AG10803 (cell line): ENCODE data around the gene COL20A1.

ENCODE experiments used
- DNase-seq: peaks from one replicate; pipeline ENCODE4 v3.0.0; 2010; ENCODE audit warnings: low read depth
- H3K4me3 ChIP-seq: 2 replicates; pipeline ENCODE4 v1.5.1; 2011; ENCODE audit warnings: mild to moderate bottlenecking, low read length, control low read depth
- CTCF ChIP-seq: conservative IDR thresholded peaks from 2 replicates; pipeline ENCODE4 v1.5.1; 2011; ENCODE audit warnings: mild to moderate bottlenecking, low read length, control low read depth, inconsistent platforms

COL20A1 gene

GRCh38 chr20:63355781-63356295 lies 62.9 kb downstream of the COL20A1 start:
- no peak overlapping the region for H3K4me3 ChIP-seq
- no peak for TF ChIP-seq CTCF
- DNase-seq, result no peak

GRCh38 chr20:63356511-63356910 lies 63.5 kb downstream of the COL20A1 start:
- DNase-seq, result no peak
- no peak overlapping the region for H3K4me3 ChIP-seq
- TF ChIP-seq CTCF, result no peak

- no peak for TF ChIP-seq CTCF
- no peak for DNase-seq
- H3K4me3 ChIP-seq, result no peak overlapping the region
These were observed 64.2 kb downstream of the COL20A1 start for GRCh38 chr20:63356931-63357879.

- no peak for DNase-seq
- TF ChIP-seq CTCF, result no peak
- H3K4me3 ChIP-seq, result no peak overlapping the region
These were observed 65.2 kb downstream of the COL20A1 start for GRCh38 chr20:63357921-63358905.

- DNase-seq, result no peak
- TF ChIP-seq CTCF, result no peak
- no peak overlapping the region for H3K4me3 ChIP-seq
These were observed 66.4 kb downstream of the COL20A1 start for GRCh38 chr20:63359164-63359934.
